Naive B cell (primary cell): Measurements from ENCODE around the gene SCN3A. TPM values are rescaled to one million over a fixed set of nuclear protein-coding genes. Genes with fewer than 3 reads are reported as not detected.

ENCODE experiments used
- ATAC-seq, 2 donors: fragments of 150-1000 bp; cut with Tn5 transposase; 2 replicates each; pipeline ENCODE4 v1.10.0; 2021; ENCODE audit warnings: low read depth in 2 of 2, mild to moderate bottlenecking in 2 of 2, moderate library complexity in 2 of 2
- DNase-seq: peaks from one replicate; pipeline ENCODE4 v3.0.0; 2022
- H3K27ac Mint-ChIP-seq, 6 donors: one replicate each; pipeline ENCODE4 v1.8.0; 2020 to 2022; ENCODE audit warnings: mild to moderate bottlenecking in 6 of 6, mixed read lengths in 6 of 6, moderate library complexity in 5 of 6, inconsistent platforms in 2 of 6
- H3K27me3 Mint-ChIP-seq, 3 donors: one replicate each; pipeline ENCODE4 v1.8.0; 2021 to 2022; ENCODE audit warnings: mixed read lengths in 3 of 3, mild to moderate bottlenecking in 1 of 3
- H3K36me3 Mint-ChIP-seq, 2 donors: one replicate each; pipeline ENCODE4 v1.8.0; 2020 to 2022; ENCODE audit warnings: mixed read lengths in 2 of 2, inconsistent platforms in 1 of 2, mild to moderate bottlenecking in 1 of 2
- H3K4me1 Mint-ChIP-seq, 3 donors: one replicate each; pipeline ENCODE4 v1.8.0; 2020 to 2022; ENCODE audit warnings: mixed read lengths in 3 of 3, inconsistent platforms in 1 of 3, mild to moderate bottlenecking in 1 of 3, moderate library complexity in 1 of 3
- H3K4me3 Mint-ChIP-seq, 8 donors: one replicate each; pipeline ENCODE4 v1.8.0; 2020 to 2022; ENCODE audit warnings: mild to moderate bottlenecking in 8 of 8, mixed read lengths in 8 of 8, moderate library complexity in 8 of 8, inconsistent platforms in 2 of 8
- H3K9me3 Mint-ChIP-seq, 7 donors: one replicate each; pipeline ENCODE4 v1.8.0; 2020 to 2022; ENCODE audit warnings: mixed read lengths in 7 of 7, mild to moderate bottlenecking in 5 of 7, inconsistent platforms in 2 of 7, moderate library complexity in 1 of 7
- polyA plus RNA-seq, 6 donors: library from polyadenylated mRNA; unstranded; fragments of 300-500 nt; fragmentation: Illumina TruSeq; gene quantifications; one replicate each; pipeline ENCODE4 v1.2.3, GENCODE V29; 2021; ENCODE audit warnings: low read depth in 6 of 6

Gene SCN3A
- 10 to 100 TPM in 3 of 6 donors, 1 to 10 TPM in 3; 4.2 to 21.5 (median 11.8) TPM for polyA plus RNA-seq

GRCh38 chr2:165203689-165204559 is at the start of gene SCN3A:
SCN3A (minus strand) TSS chr2:165204050; CDS start chr2:165176394, 27,656 bp downstream.
- ATAC-seq, result peak; percentile 72 to 77
- H3K27ac Mint-ChIP-seq, result peak within 1 kb of the TSS; percentile 39 to 96 (median 60)

DNA sequence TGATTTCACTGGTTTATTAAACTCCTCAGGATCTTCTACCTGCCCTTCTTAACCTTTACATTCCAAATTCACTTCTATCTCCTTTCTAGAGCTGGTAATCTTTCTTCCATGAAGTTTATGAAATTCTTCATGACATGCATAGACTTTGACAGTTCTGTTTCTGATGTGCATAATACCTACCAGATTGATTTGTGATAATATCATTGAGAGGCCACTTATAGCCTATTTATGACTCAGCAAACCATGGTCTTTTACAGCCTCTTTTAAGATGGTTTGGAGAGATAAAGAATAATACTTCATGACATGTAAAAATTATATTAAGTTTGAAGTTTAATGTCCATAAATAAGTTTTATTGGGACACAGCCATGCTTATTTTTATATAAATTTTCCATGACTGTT is 49.3 kb upstream of the SCN3A start:
- no peaks in the 10 kb centered on the region for H3K4me1 Mint-ChIP-seq
- no peak for ATAC-seq
- H3K9me3 Mint-ChIP-seq, result no peaks in the 10 kb centered on the region
- H3K27me3 Mint-ChIP-seq, result peaks cover 4 to 17% (median 15%) of the 10 kb centered on the region in 3 donors
- no peak overlapping the region for H3K4me3 Mint-ChIP-seq
- H3K27ac Mint-ChIP-seq, result no peak overlapping the region
- H3K36me3 Mint-ChIP-seq, result no peaks in the 10 kb centered on the region
- DNase-seq, result no peak

More at GRCh38 chr2:165203689-165204559, at the start of gene SCN3A:
- H3K9me3 Mint-ChIP-seq, result no peaks in the 10 kb centered on the region
- DNase-seq, result peak; percentile 53
- H3K36me3 Mint-ChIP-seq, result no peaks in the 10 kb centered on the region
- H3K4me1 Mint-ChIP-seq, result peaks cover 7 to 27% (median 27%) of the 10 kb centered on the region in 3 donors
- H3K27me3 Mint-ChIP-seq, result no peaks in the 10 kb centered on the region
- H3K4me3 Mint-ChIP-seq, result peak within 1 kb of the TSS; percentile 72 to 94 (median 83)

DNA sequence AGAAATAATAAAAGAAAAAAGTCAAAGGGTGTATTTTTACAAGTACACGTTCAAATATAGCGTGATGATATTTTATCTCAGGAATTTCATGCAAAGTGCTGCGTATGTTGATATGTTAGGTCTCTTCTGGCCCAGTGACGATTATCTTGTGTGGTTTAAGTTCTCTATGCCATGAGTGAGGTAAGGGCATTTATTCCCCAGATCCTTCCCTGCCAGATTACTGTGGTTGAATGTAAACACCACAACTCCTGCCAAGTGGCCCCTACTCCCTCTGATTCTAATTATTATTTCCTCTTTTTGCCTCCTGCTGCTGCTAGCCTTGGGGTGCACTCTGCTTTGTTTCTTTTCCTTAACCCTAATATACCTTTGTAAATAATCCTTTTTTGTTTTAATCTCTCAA is 47.5 kb upstream of the SCN3A start:
- ATAC-seq, result no peak
- Mint-ChIP-seq H3K27me3 (peaks cover 0 to 17% (median 7%) of the 10 kb centered on the region in 3 donors), H3K27ac (no peak overlapping the region), H3K4me3 (no peak overlapping the region), H3K4me1 (no peaks in the 10 kb centered on the region), H3K9me3 (no peaks in the 10 kb centered on the region), H3K36me3 (no peaks in the 10 kb centered on the region)
- DNase-seq, result no peak

- Mint-ChIP-seq H3K4me1 (no peaks in the 10 kb centered on the region), H3K27me3 (peaks cover 0 to 17% (median 7%) of the 10 kb centered on the region in 3 donors), H3K27ac (no peak overlapping the region), H3K9me3 (no peaks in the 10 kb centered on the region), H3K4me3 (no peak overlapping the region), H3K36me3 (no peaks in the 10 kb centered on the region)
- DNase-seq (no peak), ATAC-seq (no peak)
Measured at GRCh38 chr2:165248238-165248637, 44.4 kb upstream of the SCN3A start.

DNA sequence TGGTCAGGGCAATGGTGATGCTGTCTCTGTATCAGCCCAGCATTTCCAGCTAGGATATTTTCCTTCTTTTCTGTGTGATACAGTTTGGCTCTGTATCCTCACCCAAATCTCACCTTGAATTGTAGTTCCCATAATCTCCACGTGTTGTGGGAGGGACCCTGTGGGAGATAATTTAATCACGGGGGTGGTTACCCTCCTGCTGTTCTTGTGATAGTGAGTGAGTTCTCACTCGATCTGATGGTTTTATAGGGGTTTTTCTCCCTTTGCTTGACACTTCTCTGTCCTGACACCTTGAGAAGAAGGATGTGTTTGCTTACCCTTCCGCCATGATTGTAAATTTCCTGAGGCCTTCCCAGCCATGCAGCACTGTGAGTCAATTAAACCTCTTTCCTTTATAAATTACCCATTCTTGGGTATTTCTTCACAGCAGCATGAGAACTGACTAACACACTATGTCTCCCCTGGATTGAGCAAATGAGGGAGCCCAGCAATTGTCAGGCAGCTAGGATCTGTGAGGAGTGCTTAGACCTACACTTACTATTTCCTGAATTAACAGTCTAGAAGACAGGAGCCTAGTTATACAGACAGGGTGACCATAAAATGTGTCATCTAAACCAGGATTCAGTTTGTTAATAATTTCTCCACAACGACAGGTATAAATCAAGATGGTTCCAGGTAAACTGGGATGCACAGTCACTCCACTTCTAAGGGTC is 41.4 kb upstream of the SCN3A start:
- no peaks in the 10 kb centered on the region for H3K4me1 Mint-ChIP-seq
- no peak for ATAC-seq
- H3K27ac Mint-ChIP-seq, result no peak overlapping the region
- H3K36me3 Mint-ChIP-seq, result no peaks in the 10 kb centered on the region
- no peaks in the 10 kb centered on the region for H3K9me3 Mint-ChIP-seq
- DNase-seq, result no peak
- H3K27me3 Mint-ChIP-seq, result peaks cover 0 to 17% (median 13%) of the 10 kb centered on the region in 3 donors
- H3K4me3 Mint-ChIP-seq, result no peak overlapping the region

DNA sequence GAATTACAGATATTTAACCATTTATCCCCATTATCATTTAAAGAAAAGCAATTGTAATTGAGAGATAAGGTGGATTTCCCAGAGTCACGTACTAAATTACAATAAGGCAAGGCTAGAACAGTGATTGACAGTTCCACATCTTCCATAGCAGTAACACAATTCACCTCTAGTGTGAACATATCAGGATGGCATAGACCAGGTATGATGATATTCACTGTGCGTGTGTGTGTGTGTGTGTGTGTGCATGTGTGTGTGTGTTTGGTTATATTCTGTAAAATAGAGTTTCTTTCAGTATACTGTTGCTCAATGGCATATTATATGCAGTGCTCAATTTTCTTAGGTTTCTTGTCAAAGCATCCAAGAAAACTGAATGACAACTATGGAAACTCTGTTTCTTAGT is 37.1 kb upstream of the SCN3A start:
- Mint-ChIP-seq H3K27me3 (peaks cover 7 to 22% (median 20%) of the 10 kb centered on the region in 3 donors), H3K4me1 (no peaks in the 10 kb centered on the region), H3K27ac (no peak overlapping the region)

GRCh38 chr2:165239856-165240515 is 36.1 kb upstream of the SCN3A start:
- no peaks in the 10 kb centered on the region for H3K36me3 Mint-ChIP-seq
- H3K27ac Mint-ChIP-seq, result no peak overlapping the region
- H3K4me3 Mint-ChIP-seq, result no peak overlapping the region
- ATAC-seq (no peak), DNase-seq (no peak)
- no peaks in the 10 kb centered on the region for H3K4me1 Mint-ChIP-seq
- no peaks in the 10 kb centered on the region for H3K9me3 Mint-ChIP-seq
- H3K27me3 Mint-ChIP-seq, result peaks cover 10 to 24% (median 22%) of the 10 kb centered on the region in 3 donors

More for the DNA sequence above, 37.1 kb upstream of the SCN3A start:
- DNase-seq (no peak), ATAC-seq (no peak)
- Mint-ChIP-seq H3K4me3 (no peak overlapping the region), H3K9me3 (no peaks in the 10 kb centered on the region), H3K36me3 (no peaks in the 10 kb centered on the region)

- no peak for ATAC-seq
- H3K27me3 Mint-ChIP-seq, result peaks cover 13 to 26% (median 22%) of the 10 kb centered on the region in 3 donors
- H3K27ac Mint-ChIP-seq, result no peak within 1 kb of the TSS
- no peaks in the 10 kb centered on the region for H3K36me3 Mint-ChIP-seq
- no peaks in the 10 kb centered on the region for H3K4me1 Mint-ChIP-seq
- H3K9me3 Mint-ChIP-seq, result no peaks in the 10 kb centered on the region
- no peak within 1 kb of the TSS for H3K4me3 Mint-ChIP-seq
- DNase-seq, result no peak
Measured at GRCh38 chr2:165239230-165239629, 35.4 kb upstream of the SCN3A start, which contains the start of gene SCN2A. SCN2A (plus strand) TSS chr2:165239414; CDS start chr2:165295824, 56,410 bp downstream.

- H3K9me3 Mint-ChIP-seq, result no peaks in the 10 kb centered on the region
Measured at GRCh38 chr2:165238295-165238694, 34.4 kb upstream of the SCN3A start.

GRCh38 chr2:165237056-165237455 is 33.2 kb upstream of the SCN3A start:
- Mint-ChIP-seq H3K27me3 (peaks cover 13 to 22% (median 21%) of the 10 kb centered on the region in 3 donors), H3K36me3 (peaks cover 0 to 5% of the 10 kb centered on the region in 2 donors), H3K9me3 (no peaks in the 10 kb centered on the region), H3K4me1 (no peaks in the 10 kb centered on the region), H3K27ac (peak overlapping the region in 1 of 6 donors; percentile 7), H3K4me3 (no peak overlapping the region)
- DNase-seq (no peak), ATAC-seq (no peak)

More at GRCh38 chr2:165238295-165238694, 34.4 kb upstream of the SCN3A start:
- Mint-ChIP-seq H3K4me1 (no peaks in the 10 kb centered on the region), H3K4me3 (no peak overlapping the region), H3K27me3 (peaks cover 13 to 26% (median 22%) of the 10 kb centered on the region in 3 donors), H3K27ac (no peak overlapping the region), H3K36me3 (no peaks in the 10 kb centered on the region)
- ATAC-seq, result no peak
- DNase-seq, result no peak

DNA sequence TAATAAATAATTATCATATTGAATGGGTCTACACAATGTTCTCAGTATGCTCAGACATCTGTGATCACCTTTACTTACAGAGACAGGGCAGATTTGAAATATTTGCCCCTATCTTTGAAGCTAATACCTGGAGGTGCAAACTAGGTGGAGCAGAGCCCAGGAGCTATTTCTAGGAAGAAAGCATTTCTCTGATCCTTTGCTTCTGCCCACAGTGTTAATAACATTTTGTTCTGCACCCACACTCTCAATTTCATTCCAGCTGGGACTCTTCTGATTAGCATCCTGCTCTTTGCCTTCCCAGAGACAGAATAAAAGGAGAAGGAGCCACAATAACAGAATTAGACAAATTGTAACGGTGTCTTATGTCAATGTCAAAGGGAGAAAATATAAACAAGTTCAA is 23.7 kb upstream of the SCN3A start:
- H3K27ac Mint-ChIP-seq, result no peak overlapping the region
- no peaks in the 10 kb centered on the region for H3K9me3 Mint-ChIP-seq
- no peak for DNase-seq
- no peak overlapping the region for H3K4me3 Mint-ChIP-seq
- no peaks in the 10 kb centered on the region for H3K4me1 Mint-ChIP-seq
- no peak for ATAC-seq
- peaks cover 5 to 18% (median 13%) of the 10 kb centered on the region in 3 donors for H3K27me3 Mint-ChIP-seq
- peaks cover 0 to 4% of the 10 kb centered on the region in 2 donors for H3K36me3 Mint-ChIP-seq

- no peak for ATAC-seq
- Mint-ChIP-seq H3K27ac (no peak overlapping the region), H3K9me3 (no peaks in the 10 kb centered on the region), H3K4me3 (no peak overlapping the region), H3K36me3 (no peaks in the 10 kb centered on the region), H3K27me3 (peaks cover 5 to 13% (median 7%) of the 10 kb centered on the region in 3 donors), H3K4me1 (no peaks in the 10 kb centered on the region)
- DNase-seq, result no peak
Measured at GRCh38 chr2:165224941-165225340, 21.1 kb upstream of the SCN3A start.

GRCh38 chr2:165219481-165219880 is 15.6 kb upstream of the SCN3A start:
- no peak for DNase-seq
- no peaks in the 10 kb centered on the region for H3K36me3 Mint-ChIP-seq
- ATAC-seq, result no peak
- no peaks in the 10 kb centered on the region for H3K4me1 Mint-ChIP-seq
- H3K27me3 Mint-ChIP-seq, result peaks cover 5 to 18% (median 7%) of the 10 kb centered on the region in 3 donors
- H3K4me3 Mint-ChIP-seq, result no peak overlapping the region
- H3K9me3 Mint-ChIP-seq, result peaks cover 0 to 5% (median 0%) of the 10 kb centered on the region in 7 donors
- no peak overlapping the region for H3K27ac Mint-ChIP-seq
